Panc1 (cell line): ENCODE data around the gene TPRG1. TPM values are rescaled to one million over a fixed set of nuclear protein-coding genes. Genes with fewer than 3 reads are reported as not detected.

ENCODE experiments used
- ATAC-seq: fragments of 200-7000 bp; cut with Tn5 transposase; 2 replicates; pipeline ENCODE4 v1.9.1; 2020; ENCODE audit warnings: mild to moderate bottlenecking, moderate library complexity
- BruUV-seq: library from RNA; stranded (reverse); fragments of 400-500 nt; replicated peaks from 2 replicates; lab custom pipeline; 2021; lab: Mats Ljungman, UMichigan
- CTCF ChIA-PET: fragments of 300-600 bp; sonication (Branson Sonifier 250); formaldehyde crosslinking; loops from one replicate; lab custom pipeline; 2022; ENCODE audit warnings: antibody characterized with exemption; lab: Charles Lee
- POLR2A ChIA-PET: fragments of 300-600 bp; sonication (Branson Sonifier 250); formaldehyde crosslinking; loops from one replicate; lab custom pipeline; 2022; ENCODE audit warnings: antibody characterized with exemption; lab: Charles Lee
- DNase-seq: peaks from one replicate; pipeline ENCODE4 v3.0.0-alpha.2; 2010; ENCODE audit warnings: low read depth, low spot score
- H3K27ac ChIP-seq: 2 replicates; pipeline ENCODE4 v1.5.1; 2011; ENCODE audit warnings: mild to moderate bottlenecking, low read length, inconsistent platforms
- H3K27me3 ChIP-seq: fragments of 200-500 bp; sonication (Bioruptor generic); 2 replicates; pipeline ENCODE4 v1.6.0; 2014; ENCODE audit warnings: low read length, inconsistent platforms; ENCODE audit not compliant: control insufficient read depth, insufficient read depth
- H3K36me3 ChIP-seq: fragments of 200-500 bp; sonication (Bioruptor generic); 2 replicates; pipeline ENCODE4 v1.5.1; 2014; ENCODE audit warnings: inconsistent platforms, mild to moderate bottlenecking, low read length, moderate library complexity; ENCODE audit not compliant: control insufficient read depth, insufficient read depth
- H3K4me1 ChIP-seq: 2 replicates; pipeline ENCODE4 v1.5.1; 2011; ENCODE audit warnings: inconsistent platforms, mild to moderate bottlenecking, low read length, moderate library complexity; ENCODE audit not compliant: control insufficient read depth, insufficient read depth
- H3K4me3 ChIP-seq, 2 experiments: 2 replicates each; pipeline ENCODE4 v1.5.1; 2011 to 2012; ENCODE audit warnings: low read depth in 2 of 2, low read length in 2 of 2, mild to moderate bottlenecking in 2 of 2, inconsistent platforms in 1 of 2, moderate library complexity in 1 of 2
- H3K9me3 ChIP-seq: fragments of 200-500 bp; sonication (Bioruptor generic); 2 replicates; pipeline ENCODE4 v1.5.1; 2014; ENCODE audit warnings: low read depth, mild to moderate bottlenecking, inconsistent platforms, low read length, moderate library complexity; ENCODE audit not compliant: control insufficient read depth, insufficient read depth
- CTCF ChIP-seq: fragments of 450-650 bp; IDR thresholded peaks from 2 replicates; pipeline ENCODE4 v1.5.1; 2017; ENCODE audit warnings: mild to moderate bottlenecking
- POLR2AphosphoS5 ChIP-seq: IDR thresholded peaks from 2 replicates; pipeline ENCODE4 v1.6.1; 2012; ENCODE audit warnings: mild to moderate bottlenecking, low read depth, low read length, moderate library complexity
- REST ChIP-seq, 2 experiments: IDR thresholded peaks; 2 replicates each; pipeline ENCODE4 v1.6.1; 2011 to 2012; ENCODE audit warnings: low read depth in 2 of 2, control low read depth in 1 of 2, low read length in 1 of 2, mild to moderate bottlenecking in 1 of 2, moderate library complexity in 1 of 2; ENCODE audit not compliant: insufficient read depth in 1 of 2
- SIN3A ChIP-seq: IDR thresholded peaks from 2 replicates; pipeline ENCODE4 v1.6.1; 2012; ENCODE audit warnings: low read depth, mild to moderate bottlenecking, low read length, moderate library complexity, borderline replicate concordance; ENCODE audit not compliant: insufficient read depth
- TCF7L2 ChIP-seq: IDR thresholded peaks from 2 replicates; pipeline ENCODE4 v1.6.1; 2011; ENCODE audit warnings: mild to moderate bottlenecking, low read depth, low read length, inconsistent platforms
- in situ Hi-C: cut with HindIII; loops from 2 replicates; pipeline ENCODE4 v1.10.0; 2016; ENCODE audit warnings: low sequenced_read_pairs, low pct_unique_long_range_greater_than_20kb
- intact Hi-C: fragments of 100-400 bp; cut with micrococcal nuclease; formaldehyde crosslinking; loops from one replicate; pipeline ENCODE4 v1.10.0; 2022; ENCODE audit not compliant: unreplicated experiment
- total RNA-seq: library from RNA; stranded (reverse); gene quantifications from one replicate; pipeline ENCODE4 v1.2.1, GENCODE V29; 2021; ENCODE audit not compliant: unreplicated experiment

The TPRG1 gene
- total RNA-seq, 1 experiment from 2014 or later, result not detected

GRCh38 chr3:189365609-189366564 lies 194.1 kb downstream of the TPRG1 start:
- Histone ChIP-seq H3K4me3 (no peak overlapping the region), H3K36me3 (no peaks in the 10 kb centered on the region), H3K27me3 (no peaks in the 10 kb centered on the region), H3K4me1 (no peaks in the 10 kb centered on the region), H3K27ac (no peak overlapping the region), H3K9me3 (no peaks in the 10 kb centered on the region)
- ChIA-PET POLR2A (no interaction called here), CTCF (no interaction called here)
- DNase-seq (no peak), ATAC-seq (no peak)
- no peak for TF ChIP-seq POLR2AphosphoS5
- TF ChIP-seq TCF7L2, result no peak
- TF ChIP-seq REST (IDR thresholded peaks at IDR 0.05; ENCODE audit: insufficient read depth in 1 of 2, low read depth in 2 of 2, low read length in 1 of 2), result no peak
- TF ChIP-seq CTCF, result no peak
- TF ChIP-seq SIN3A, result no peak
- intact Hi-C loops (no loop called here), in situ Hi-C loops (no loop called here)
- no TSS peak for BruUV-seq

GRCh38 chr3:189368384-189368783 lies 196.6 kb downstream of the TPRG1 start:
- ChIA-PET CTCF (no interaction called here), POLR2A (no interaction called here)
- H3K4me3 ChIP-seq, result no peak overlapping the region
- H3K36me3 ChIP-seq, result no peaks in the 10 kb centered on the region
- H3K27me3 ChIP-seq, result no peaks in the 10 kb centered on the region
- in situ Hi-C loops, result no loop called here
- BruUV-seq, result no TSS peak
- TF ChIP-seq POLR2AphosphoS5 (no peak), SIN3A (no peak), TCF7L2 (no peak), REST (IDR thresholded peaks at IDR 0.05; ENCODE audit: insufficient read depth in 1 of 2, low read depth in 2 of 2, low read length in 1 of 2) (no peak), CTCF (no peak)
- no peaks in the 10 kb centered on the region for H3K4me1 ChIP-seq
- no peak overlapping the region for H3K27ac ChIP-seq
- no peak for ATAC-seq
- no peak for DNase-seq
- intact Hi-C loops, result no loop called here
- no peaks in the 10 kb centered on the region for H3K9me3 ChIP-seq
